ENCODE measurements around the gene C14orf119. TPM values are rescaled to one million over a fixed set of nuclear protein-coding genes. Genes with fewer than 3 reads are reported as not detected.

C14orf119 gene
- total and polyA plus RNA-seq, 9 of the 15 experiments (the other 6 are each of a cell fraction or from before 2014, with no cell fraction given): 36.7 to 251 (median 51.8) TPM

GRCh38 chr14:23128969-23129758 is 33.9 kb downstream of the C14orf119 start (continued):
- TF ChIP-seq CREB5 (CRISPR knock-in tag; IDR thresholded peaks at IDR 0.05) (no peak), CCAR2 (IDR thresholded peaks at IDR 0.05; ENCODE audit: low read depth, low read length) (no peak), TAL1 (IDR thresholded peaks at IDR 0.05) (peak; percentile 77), SNAPC5 (CRISPR knock-in tag; IDR thresholded peaks at IDR 0.05) (no peak), LARP7 (IDR thresholded peaks at IDR 0.05) (no peak), NFE2L1 (tag; IDR thresholded peaks at IDR 0.05; ENCODE audit: borderline replicate concordance, low read depth) (no peak), HMG20A (CRISPR knock-in tag; conservative IDR thresholded peaks at IDR 0.05) (no peak), NFIC (IDR thresholded peaks at IDR 0.05) (peak; percentile 53; the same call in 1 of the 2 replicates), ARID1B (IDR thresholded peaks at IDR 0.05) (peak; percentile 91), BDP1 (IDR thresholded peaks at IDR 0.05; ENCODE audit: insufficient read depth, insufficient read length) (no peak), SREBF2 (CRISPR knock-in tag; IDR thresholded peaks at IDR 0.05) (no peak), SMAD2 (IDR thresholded peaks at IDR 0.05; ENCODE audit: low read depth, low read length) (no peak), ZBTB12 (CRISPR knock-in tag; IDR thresholded peaks at IDR 0.05) (peak; percentile 16; the same call in 1 of the 2 replicates), ZNF583 (CRISPR knock-in tag; IDR thresholded peaks at IDR 0.05) (peak; percentile 20; the same call in 1 of the 2 replicates), ZNF707 (CRISPR knock-in tag; conservative IDR thresholded peaks at IDR 0.05) (no peak), KAT8 (IDR thresholded peaks at IDR 0.05; ENCODE audit: low read depth) (no peak), ZFP30 (CRISPR knock-in tag; IDR thresholded peaks at IDR 0.05; ENCODE audit: borderline replicate concordance) (no peak), KLF10 (CRISPR knock-in tag; IDR thresholded peaks at IDR 0.05) (no peak), PTBP1 (IDR thresholded peaks at IDR 0.05; ENCODE audit: low read depth, low read length) (no peak), SOX6 (IDR thresholded peaks at IDR 0.05) (peak; percentile 47; the same call in 1 of the 2 replicates), LCOR (CRISPR knock-in tag; IDR thresholded peaks at IDR 0.05) (no peak)

Data from K562 (cell line).